Lower leg skin (tissue), 3 donors: ENCODE results near the gene NCOR1.

ENCODE experiments used
- POLR2A ChIP-seq, 2 donors: fragments of 450-650 bp; IDR thresholded peaks; one replicate each; pipeline ENCODE4 v1.6.1; 2016 to 2017; ENCODE audit warnings: antibody characterized with exemption in 2 of 2, mild to moderate bottlenecking in 1 of 2, moderate library complexity in 1 of 2
- TF ChIP-seq, protein P1 (sequence below), 3 donors: fragments of 450-650 bp; IDR thresholded peaks; one replicate each; pipeline ENCODE4 v1.5.1; 2016; ENCODE audit warnings: antibody characterized with exemption in 3 of 3, mild to moderate bottlenecking in 3 of 3, moderate library complexity in 2 of 3

GRCh38 chr17:16171613-16172012 lies 43.7 kb downstream of the NCOR1 start:
- TF ChIP-seq, protein P1, sequence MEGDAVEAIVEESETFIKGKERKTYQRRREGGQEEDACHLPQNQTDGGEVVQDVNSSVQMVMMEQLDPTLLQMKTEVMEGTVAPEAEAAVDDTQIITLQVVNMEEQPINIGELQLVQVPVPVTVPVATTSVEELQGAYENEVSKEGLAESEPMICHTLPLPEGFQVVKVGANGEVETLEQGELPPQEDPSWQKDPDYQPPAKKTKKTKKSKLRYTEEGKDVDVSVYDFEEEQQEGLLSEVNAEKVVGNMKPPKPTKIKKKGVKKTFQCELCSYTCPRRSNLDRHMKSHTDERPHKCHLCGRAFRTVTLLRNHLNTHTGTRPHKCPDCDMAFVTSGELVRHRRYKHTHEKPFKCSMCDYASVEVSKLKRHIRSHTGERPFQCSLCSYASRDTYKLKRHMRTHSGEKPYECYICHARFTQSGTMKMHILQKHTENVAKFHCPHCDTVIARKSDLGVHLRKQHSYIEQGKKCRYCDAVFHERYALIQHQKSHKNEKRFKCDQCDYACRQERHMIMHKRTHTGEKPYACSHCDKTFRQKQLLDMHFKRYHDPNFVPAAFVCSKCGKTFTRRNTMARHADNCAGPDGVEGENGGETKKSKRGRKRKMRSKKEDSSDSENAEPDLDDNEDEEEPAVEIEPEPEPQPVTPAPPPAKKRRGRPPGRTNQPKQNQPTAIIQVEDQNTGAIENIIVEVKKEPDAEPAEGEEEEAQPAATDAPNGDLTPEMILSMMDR (IDR thresholded peaks at IDR 0.05), result no peak
- no peak for TF ChIP-seq POLR2A (IDR thresholded peaks at IDR 0.05)
